ENCODE data around the gene BICDL2. TPM values are rescaled to one million over a fixed set of nuclear protein-coding genes. Genes with fewer than 3 reads are reported as not detected.

BICDL2 gene
- total RNA-seq, 2 donors from 2014 or later = 132 to 357 TPM

DNA sequence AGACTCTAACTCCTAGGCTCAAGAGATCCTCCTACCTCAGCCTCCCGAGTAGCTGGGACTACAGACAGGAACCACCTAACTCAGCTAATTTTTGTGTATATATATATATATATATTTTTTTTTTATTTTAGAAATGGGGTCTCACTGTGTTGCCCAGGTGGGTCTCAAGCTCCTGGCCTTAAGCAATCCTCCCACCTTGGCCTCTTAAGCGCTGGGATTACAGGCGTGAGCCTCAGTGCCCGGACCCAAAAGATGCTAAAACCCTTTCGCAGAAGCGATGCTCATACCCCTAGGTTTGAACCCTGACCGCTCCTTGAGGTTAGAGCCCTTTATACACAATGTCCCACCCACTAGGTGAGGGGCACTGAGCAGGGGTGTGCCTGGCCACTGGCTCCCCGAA lies 26.2 kb downstream of the BICDL2 start:
- Histone ChIP-seq H3K9me3 (no peaks in the 10 kb centered on the region), H3K27ac (peak overlapping the region in 3 of 4 donors; percentile 91 to 94 (median 94)), H3K36me3 (replicated peaks in 1 of 2; ENCODE audit: insufficient read depth in 1 of 2, low read depth in 2 of 2) (no peaks in the 10 kb centered on the region), H3K27me3 (no peaks in the 10 kb centered on the region), H3K4me1 (peaks cover 89% of the 10 kb centered on the region), H3K4me3 (no peak overlapping the region)
- ATAC-seq (no peak), DNase-seq (no peak)
- 92% methylated on average over 8 of the region's 8 CpGs for WGBS, 2 donors
- no peak for TF ChIP-seq POLR2A (IDR thresholded peaks at IDR 0.05)
- TF ChIP-seq, protein P1, sequence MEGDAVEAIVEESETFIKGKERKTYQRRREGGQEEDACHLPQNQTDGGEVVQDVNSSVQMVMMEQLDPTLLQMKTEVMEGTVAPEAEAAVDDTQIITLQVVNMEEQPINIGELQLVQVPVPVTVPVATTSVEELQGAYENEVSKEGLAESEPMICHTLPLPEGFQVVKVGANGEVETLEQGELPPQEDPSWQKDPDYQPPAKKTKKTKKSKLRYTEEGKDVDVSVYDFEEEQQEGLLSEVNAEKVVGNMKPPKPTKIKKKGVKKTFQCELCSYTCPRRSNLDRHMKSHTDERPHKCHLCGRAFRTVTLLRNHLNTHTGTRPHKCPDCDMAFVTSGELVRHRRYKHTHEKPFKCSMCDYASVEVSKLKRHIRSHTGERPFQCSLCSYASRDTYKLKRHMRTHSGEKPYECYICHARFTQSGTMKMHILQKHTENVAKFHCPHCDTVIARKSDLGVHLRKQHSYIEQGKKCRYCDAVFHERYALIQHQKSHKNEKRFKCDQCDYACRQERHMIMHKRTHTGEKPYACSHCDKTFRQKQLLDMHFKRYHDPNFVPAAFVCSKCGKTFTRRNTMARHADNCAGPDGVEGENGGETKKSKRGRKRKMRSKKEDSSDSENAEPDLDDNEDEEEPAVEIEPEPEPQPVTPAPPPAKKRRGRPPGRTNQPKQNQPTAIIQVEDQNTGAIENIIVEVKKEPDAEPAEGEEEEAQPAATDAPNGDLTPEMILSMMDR (IDR thresholded peaks at IDR 0.05) = no peak
- intact Hi-C loops (cut with DNase I) = no loop called here

DNA sequence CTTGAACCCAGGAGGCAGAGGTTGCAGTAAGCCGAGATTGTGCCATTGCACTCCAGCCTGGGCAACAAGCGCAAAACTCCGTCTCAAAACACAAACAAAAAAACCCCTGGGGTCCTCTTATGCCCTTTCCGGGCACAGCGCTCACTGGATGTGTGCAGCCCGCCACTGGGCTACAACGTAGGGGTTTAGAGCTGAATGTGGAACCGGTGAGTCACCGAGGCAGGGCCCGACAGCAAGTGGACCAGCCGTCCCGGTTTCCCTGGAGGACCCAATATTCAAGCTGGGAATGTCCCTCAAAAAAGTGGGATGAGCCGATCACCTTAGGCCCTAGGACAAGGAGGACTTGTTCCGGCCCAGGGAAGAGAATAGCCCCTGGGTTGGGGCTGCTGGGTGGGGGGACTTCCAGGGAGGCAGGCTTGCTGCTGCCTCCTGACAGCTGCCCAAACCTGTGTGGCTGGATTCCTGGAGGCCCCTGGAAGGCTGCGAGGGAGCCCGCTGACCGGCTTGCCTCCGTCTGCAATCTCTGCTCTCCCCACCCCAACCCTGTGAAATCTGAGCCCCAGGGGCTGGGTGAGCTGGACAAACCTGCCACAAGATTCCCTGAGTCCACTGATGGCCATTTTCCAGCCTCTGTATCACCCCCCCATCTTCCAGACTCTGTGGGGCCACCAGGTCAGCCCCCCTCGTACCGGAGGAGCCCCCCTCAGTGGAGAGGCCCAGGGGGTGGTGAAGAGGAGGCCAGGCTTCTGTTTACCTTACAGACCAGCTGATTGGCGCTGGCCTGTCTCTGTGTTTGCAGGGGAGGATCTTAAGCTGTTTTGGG lies 27.0 kb downstream of the BICDL2 start:
- DNase-seq (peak; percentile 74 to 88 (median 84)), ATAC-seq (peak; percentile 41)
- Histone ChIP-seq H3K27ac (peak overlapping the region; percentile 80 to 94 (median 92)), H3K9me3 (no peaks in the 10 kb centered on the region), H3K4me1 (peaks cover 89% of the 10 kb centered on the region), H3K4me3 (no peak overlapping the region), H3K36me3 (replicated peaks in 1 of 2; ENCODE audit: insufficient read depth in 1 of 2, low read depth in 2 of 2) (no peaks in the 10 kb centered on the region), H3K27me3 (no peaks in the 10 kb centered on the region)
- peak; percentile 32 to 56 (median 46) for TF ChIP-seq POLR2A (IDR thresholded peaks at IDR 0.05)
- TF ChIP-seq, protein P1 (IDR thresholded peaks at IDR 0.05) = no peak
- 51 to 66% methylated on average over 13 to 21 of the region's 21 CpGs for WGBS, 2 donors
- intact Hi-C loops (cut with DNase I) = no loop called here

GRCh38 chr16:3008690-3009037 lies 28.1 kb downstream of the BICDL2 start:
- H3K36me3 ChIP-seq (replicated peaks in 1 of 2; ENCODE audit: insufficient read depth in 1 of 2, low read depth in 2 of 2) = no peaks in the 10 kb centered on the region

GRCh38 chr16:3007957-3008689 lies 28.6 kb downstream of the BICDL2 start:
- Histone ChIP-seq H3K9me3 (no peaks in the 10 kb centered on the region), H3K4me1 (peaks cover 80% of the 10 kb centered on the region), H3K4me3 (no peak overlapping the region), H3K36me3 (replicated peaks in 1 of 2; ENCODE audit: insufficient read depth in 1 of 2, low read depth in 2 of 2) (no peaks in the 10 kb centered on the region), H3K27ac (peak overlapping the region; percentile 88 to 94 (median 92)), H3K27me3 (no peaks in the 10 kb centered on the region)
- TF ChIP-seq, protein P1 (IDR thresholded peaks at IDR 0.05) = no peak
- TF ChIP-seq POLR2A (IDR thresholded peaks at IDR 0.05) = no peak
- no peak for ATAC-seq
- WGBS, 2 donors = 33 to 51% methylated on average over 10 to 17 of the region's 17 CpGs
- peak; percentile 34 to 59 (median 46) for DNase-seq
- intact Hi-C loops (cut with DNase I) = no loop called here

More at GRCh38 chr16:3008690-3009037, 28.1 kb downstream of the BICDL2 start:
- no peak for DNase-seq
- TF ChIP-seq, protein P1 (IDR thresholded peaks at IDR 0.05) = no peak
- TF ChIP-seq POLR2A (IDR thresholded peaks at IDR 0.05) = no peak
- H3K9me3 ChIP-seq = no peaks in the 10 kb centered on the region
- peaks cover 80% of the 10 kb centered on the region for H3K4me1 ChIP-seq
- WGBS, 2 donors = 72 to 86% methylated on average over 3 to 4 of the region's 4 CpGs
- H3K27me3 ChIP-seq = no peaks in the 10 kb centered on the region
- peak overlapping the region; percentile 88 to 94 (median 92) for H3K27ac ChIP-seq
- intact Hi-C loops (cut with DNase I) = no loop called here
- ATAC-seq = no peak
- no peak overlapping the region for H3K4me3 ChIP-seq

Data from body of pancreas (tissue), 4 donors.